Measurements from ENCODE around the gene HMGXB4. TPM values are rescaled to one million over a fixed set of nuclear protein-coding genes. Genes with fewer than 3 reads are reported as not detected.

HMGXB4 gene
- total and polyA plus RNA-seq, 2 of the 4 experiments (the other 2 are of a cell fraction) = 11.8 to 18.5 TPM

- peak; percentile 99 for TF ChIP-seq USF2 (IDR thresholded peaks at IDR 0.05; ENCODE audit: low read depth, low read length)
These were observed 42.6 kb downstream of the HMGXB4 start, which contains the start of gene TOM1 (continued) for GRCh38 chr22:35299673-35300499.

GRCh38 chr22:35301372-35301874, 44.1 kb downstream of the HMGXB4 start:
- Histone ChIP-seq H3K4me3 (ENCODE audit: insufficient read depth, low read depth, low read length) (peak overlapping the region; percentile 10; the same call in 1 of the 2 replicates), H4K5ac (ENCODE audit: low read depth, low read length) (peak overlapping the region; percentile 72), H3K23ac (ENCODE audit: low read depth, low read length) (peak overlapping the region; percentile 89; the same call in 1 of the 2 replicates), H4K91ac (ENCODE audit: insufficient read depth, low read depth, low read length) (peak overlapping the region; percentile 67), H3K9me1 (ENCODE audit: insufficient read depth, low read length) (peaks cover 24% of the 10 kb centered on the region), H3K9me3 (ENCODE audit: control insufficient read depth, insufficient read depth, low read length) (no peaks in the 10 kb centered on the region), H2BK5ac (ENCODE audit: low read depth, low read length, poor library complexity, severe bottlenecking) (peak overlapping the region; percentile 78), H2BK15ac (ENCODE audit: low read depth, low read length) (peak overlapping the region; percentile 52; the same call in 2 of the 3 replicates), H4K20me1 (ENCODE audit: insufficient read depth, low read length) (peaks cover 17% of the 10 kb centered on the region; the same call in 1 of the 2 replicates), H2AFZ (replicated peaks; ENCODE audit: low read length, poor library complexity) (peak overlapping the region; percentile 67), H4K8ac (ENCODE audit: low read depth in 2 of 2, low read length in 2 of 2) (peak overlapping the region; percentile 86 to 91; a peak in 3 of 4 replicates), H3K4ac (ENCODE audit: low read depth, low read length) (peak overlapping the region; percentile 91), H3K56ac (ENCODE audit: extremely low read depth, insufficient read depth, low read length) (peak overlapping the region; percentile 47), H3K27me3 (ENCODE audit: control insufficient read depth, insufficient read depth, low read length) (no peaks in the 10 kb centered on the region), H3K9ac (ENCODE audit: low read depth, low read length) (peak overlapping the region; percentile 19; the same call in 1 of the 2 replicates), H3K27ac (ENCODE audit: insufficient read depth, low read length) (peak overlapping the region; percentile 81), H3K36me3 (ENCODE audit: control insufficient read depth, insufficient read depth, low read length) (peaks cover 7% of the 10 kb centered on the region; the same call in 1 of the 2 replicates), H3K4me1 (ENCODE audit: control insufficient read depth, insufficient read depth, low read length) (peaks cover 14% of the 10 kb centered on the region), H2AK5ac (ENCODE audit: low read depth, low read length) (peak overlapping the region; percentile 95), H3K4me2 (ENCODE audit: low read depth, low read length) (peak overlapping the region; percentile 86), H2BK120ac (ENCODE audit: low read depth, low read length) (peak overlapping the region; percentile 85; the same call in 1 of the 2 replicates), H2AK9ac (replicated peaks; ENCODE audit: low read depth, low read length, poor library complexity) (peak overlapping the region; percentile 58), H3K18ac (ENCODE audit: low read depth, low read length) (peak overlapping the region; percentile 77), H3K79me1 (ENCODE audit: low read depth in 1 of 2, low read length in 2 of 2) (peaks cover 11 to 59% of the 10 kb centered on the region in 2 experiments), H2BK20ac (ENCODE audit: low read depth, low read length) (peak overlapping the region; percentile 26), H3K14ac (replicated peaks; ENCODE audit: low read depth, low read length) (peak overlapping the region; percentile 88)
- ChIA-PET CTCF (no interaction called here), POLR2A (ENCODE audit: unreplicated experiment) (no interaction called here)
- DNase-seq (peak; percentile 96), ATAC-seq (ENCODE audit: low read depth) (peak; percentile 6)
- in situ Hi-C loops (cut with MboI; ENCODE audit: low sequenced_read_pairs) = loop anchor here (25.0 kb wide), 1 partner anchor 1211 kb away; the partner anchor contains the start of gene FOXRED2
- 24% methylated on average over 8 of the region's 17 CpGs; no CpG with 5 or more reads in 1 of the 2 experiments for WGBS, 2 experiments (ENCODE audit: extremely low coverage in 2 of 2, insufficient read length in 1 of 2)
- dilution Hi-C loops (cut with HindIII; ENCODE audit: low sequenced_read_pairs, unreplicated experiment) = no loop called here
- BruUV-seq (replicated peaks) = no TSS peak
- intact Hi-C loops (cut with micrococcal nuclease) = no loop called here
- TF ChIP-seq RFX5 (IDR thresholded peaks at IDR 0.05; ENCODE audit: low read depth, low read length) = no peak
- peak; percentile 100 for TF ChIP-seq CEBPB (IDR thresholded peaks at IDR 0.05; ENCODE audit: low read depth, low read length)
- TF ChIP-seq CHD1 (IDR thresholded peaks at IDR 0.05; ENCODE audit: low read depth, low read length) = no peak
- no peak for TF ChIP-seq RAD21 (IDR thresholded peaks at IDR 0.05; ENCODE audit: low read length)
- TF ChIP-seq MAZ (IDR thresholded peaks at IDR 0.05; ENCODE audit: borderline replicate concordance, low read depth, low read length) = peak; percentile 71
- no peak for TF ChIP-seq CTCF (conservative IDR thresholded peaks at IDR 0.05; ENCODE audit: low read depth, low read length)
- TF ChIP-seq USF2 (IDR thresholded peaks at IDR 0.05; ENCODE audit: low read depth, low read length) = no peak
- TF ChIP-seq MAFK (IDR thresholded peaks at IDR 0.05; ENCODE audit: low read depth, low read length) = no peak
- TF ChIP-seq POLR2A (IDR thresholded peaks at IDR 0.05; ENCODE audit: low read depth, low read length) = peak; percentile 78

Data from IMR-90 (cell line).